CD4-positive, alpha-beta T cell treated with Interferon gamma for 1 hour (primary cell): ENCODE measurements around the gene AHSA1.
"Not testable (repeated sequence)": the region's sequence is repeated elsewhere in the genome, so short reads cannot be mapped to it uniquely, and the experiment has no call there.

ENCODE experiments used
- DNase-seq: peaks from one replicate; pipeline ENCODE4 v3.0.0-alpha.2; 2020

Gene AHSA1

DNA sequence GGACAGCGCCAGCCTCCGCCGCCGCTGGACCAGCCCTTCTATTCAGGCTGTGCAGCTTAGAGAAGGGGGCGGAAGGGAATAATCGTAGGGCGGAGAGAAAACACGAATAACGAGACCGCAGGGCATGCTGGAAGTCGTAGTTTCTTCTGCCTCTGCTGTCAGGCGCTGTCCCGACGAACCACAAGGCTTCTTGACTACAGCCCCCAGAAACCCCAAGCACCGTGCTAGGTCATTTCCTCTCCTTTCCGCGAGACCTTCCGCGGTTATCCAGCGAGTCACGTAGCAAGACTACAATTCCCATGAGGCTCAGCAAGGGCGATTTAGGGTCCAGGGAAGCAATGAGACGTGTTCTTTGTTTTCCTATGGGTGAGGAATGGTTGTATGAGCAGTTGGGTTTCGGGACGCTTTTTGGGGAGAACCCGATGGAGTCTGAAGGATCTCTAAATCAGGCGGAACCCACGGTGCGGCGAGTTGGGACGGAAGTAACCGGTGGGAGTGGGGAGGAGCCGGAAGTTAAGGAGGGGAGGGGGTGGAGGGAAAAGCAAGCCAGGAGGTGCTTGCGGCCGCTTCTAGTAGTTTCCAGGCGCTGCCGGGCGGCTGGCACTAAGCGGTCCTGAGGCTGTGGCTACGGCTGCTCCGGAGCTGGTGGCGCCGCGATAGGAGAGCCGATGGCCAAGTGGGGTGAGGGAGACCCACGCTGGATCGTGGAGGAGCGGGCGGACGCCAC lies at the start of gene AHSA1, which contains the start of gene VIPAS39:
TSS of gene AHSA1 (plus strand) at position 572 of the 727 bp plus-strand sequence. CDS start at position 669, 97 bp downstream.
TSS of gene VIPAS39 (minus strand) at position 80 of the 727 bp plus-strand sequence. CDS start 3,499 bp downstream, outside the sequence.
- DNase-seq = peak; percentile 96

DNA sequence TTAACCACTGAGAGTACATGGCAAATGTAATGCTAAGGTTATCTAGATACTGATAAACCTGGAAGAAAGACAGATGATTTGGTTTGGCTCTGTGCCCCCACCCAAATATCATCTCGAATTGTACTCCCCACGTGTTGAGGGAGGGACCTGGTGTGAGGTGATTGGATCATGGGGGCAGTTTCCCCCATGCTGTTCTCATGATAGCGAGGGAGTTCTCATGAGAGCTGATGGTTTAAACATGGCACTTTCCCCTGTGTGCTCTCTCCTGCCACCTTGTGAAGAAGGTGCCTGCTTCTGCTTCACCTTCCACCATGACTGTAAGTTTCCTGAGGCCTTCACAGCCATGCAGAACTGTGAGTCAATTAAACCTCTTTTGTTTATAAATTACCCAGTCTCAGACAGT lies 48.8 kb upstream of the AHSA1 start:
- DNase-seq = no peak

DNA sequence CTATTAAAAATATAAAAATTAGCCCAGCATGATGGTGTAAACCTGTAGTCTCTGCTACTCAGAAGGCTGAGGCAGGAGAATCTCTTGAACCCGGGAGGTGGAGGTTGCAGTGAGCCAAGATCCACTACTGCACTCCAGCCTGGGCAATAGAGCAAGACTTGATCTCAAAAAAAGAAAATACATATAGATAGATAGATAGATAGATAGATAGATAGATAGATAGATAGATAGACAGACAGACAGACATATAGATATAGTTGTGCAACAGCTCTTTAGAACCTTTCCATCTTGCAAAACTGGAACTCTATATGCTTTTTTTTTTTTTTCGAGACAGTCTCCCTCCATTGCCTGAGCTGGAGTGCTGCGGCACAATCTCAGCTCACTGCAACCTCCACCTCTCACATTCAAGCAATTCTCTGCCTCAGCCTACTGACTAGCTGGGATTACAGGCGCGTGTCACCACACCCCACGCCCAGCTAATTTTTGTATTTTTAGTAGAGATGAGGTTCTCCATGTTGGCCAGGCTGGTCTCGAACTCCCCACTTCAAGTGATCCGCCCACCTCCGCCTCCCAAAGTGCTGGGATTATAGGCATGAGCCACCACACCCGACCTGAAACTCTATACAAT lies 42.4 kb upstream of the AHSA1 start:
- DNase-seq = not testable (repeated sequence)

DNA sequence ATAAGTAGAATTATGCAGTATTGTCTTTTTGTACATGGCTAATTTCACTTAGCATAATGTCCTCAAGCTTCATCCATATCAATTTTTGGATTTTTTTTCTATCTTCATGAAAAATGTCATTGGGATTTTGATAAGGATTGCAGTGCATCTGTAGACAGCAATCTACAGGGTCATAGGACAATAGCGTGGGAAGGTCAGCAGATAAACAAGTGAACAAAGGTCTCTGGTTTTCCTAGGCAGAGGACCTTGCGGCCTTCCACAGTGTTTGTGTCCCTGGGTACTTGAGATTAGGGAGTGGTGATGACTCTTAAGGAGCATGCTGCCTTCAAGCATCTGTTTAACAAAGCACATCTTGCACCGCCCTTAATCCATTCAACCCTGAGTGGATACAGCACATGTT lies 41.8 kb upstream of the AHSA1 start:
- not testable (repeated sequence) for DNase-seq

DNA sequence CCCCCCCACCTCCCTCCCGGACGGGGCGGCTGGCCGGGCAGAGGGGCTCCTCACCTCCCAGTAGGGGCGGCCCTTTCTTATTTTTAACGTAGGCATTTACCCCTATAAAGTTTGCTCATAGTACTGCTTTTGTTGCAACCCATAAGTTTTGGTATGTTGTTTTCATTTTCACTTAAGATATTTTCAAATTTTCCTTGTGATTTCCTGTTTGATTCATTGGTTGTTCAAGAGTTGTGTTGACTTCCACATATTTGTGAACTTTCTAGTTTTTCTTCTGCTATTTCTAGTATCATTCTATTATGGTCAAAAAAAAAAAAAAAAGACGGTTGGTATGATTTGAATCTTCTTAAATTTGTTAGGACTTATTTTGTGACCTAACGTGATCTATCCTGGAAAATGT lies 41.1 kb upstream of the AHSA1 start:
- DNase-seq = no peak

DNA sequence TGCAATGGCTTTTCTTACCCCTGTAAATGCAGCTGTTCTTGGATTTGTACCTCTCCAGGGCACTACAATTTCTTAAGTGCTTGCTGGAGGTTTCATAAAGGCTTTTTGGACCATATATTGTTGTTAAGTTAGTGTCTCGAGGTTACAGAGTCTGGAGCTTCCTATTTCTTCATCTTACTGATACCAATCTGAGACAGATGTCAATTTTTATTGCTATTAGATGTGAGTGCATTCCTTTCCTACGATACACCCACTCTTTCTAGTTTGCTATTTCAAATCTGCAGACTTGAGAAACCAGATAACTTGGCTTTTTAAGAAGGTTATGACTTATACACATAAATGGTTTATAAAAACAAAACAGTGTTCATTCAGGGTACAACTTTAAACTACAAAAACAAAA lies 36.7 kb upstream of the AHSA1 start:
- no peak for DNase-seq

DNA sequence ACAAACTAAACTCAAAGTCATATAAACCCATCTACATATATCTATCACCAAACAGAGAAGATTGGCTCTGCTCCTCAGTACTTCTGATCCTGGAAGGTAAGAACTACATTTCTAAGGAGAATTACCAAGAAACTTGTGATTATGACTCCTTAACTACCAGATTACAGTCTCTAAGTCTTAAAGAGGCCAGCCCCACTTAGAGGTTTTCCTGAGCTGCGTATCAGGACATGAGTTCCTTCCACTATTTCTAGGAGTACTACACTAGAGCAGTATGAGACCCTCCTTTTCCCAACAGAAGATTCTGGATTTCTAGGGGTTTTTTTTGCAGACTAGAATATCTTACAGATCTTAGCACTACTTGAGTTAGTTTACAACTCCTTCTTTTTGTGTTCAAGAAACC lies 34.5 kb upstream of the AHSA1 start, which contains the start of gene NOXRED1:
TSS of gene NOXRED1 (minus strand) at position 101 of the 400 bp plus-strand sequence. CDS start 634 bp downstream, outside the sequence.
- DNase-seq = no peak

DNA sequence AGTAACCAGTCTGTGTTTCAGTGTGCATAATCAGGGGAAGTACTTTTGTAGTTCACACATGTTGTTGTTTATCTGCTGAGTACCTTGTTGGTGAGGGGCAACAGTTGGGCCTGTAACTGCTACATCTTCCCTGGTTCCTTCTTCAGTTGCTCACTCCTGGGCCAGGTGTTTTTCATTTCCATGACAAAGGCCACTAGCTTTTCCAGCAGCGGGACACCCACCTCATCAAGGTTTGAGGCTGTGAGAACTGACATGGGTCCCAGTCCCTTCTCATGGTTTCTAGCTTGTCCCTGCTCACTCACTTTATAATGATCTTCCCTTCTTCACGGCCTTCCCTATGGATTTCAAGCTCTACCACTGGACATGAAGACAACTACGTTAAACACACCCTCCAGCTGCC lies 33.0 kb upstream of the AHSA1 start:
- no peak for DNase-seq

DNA sequence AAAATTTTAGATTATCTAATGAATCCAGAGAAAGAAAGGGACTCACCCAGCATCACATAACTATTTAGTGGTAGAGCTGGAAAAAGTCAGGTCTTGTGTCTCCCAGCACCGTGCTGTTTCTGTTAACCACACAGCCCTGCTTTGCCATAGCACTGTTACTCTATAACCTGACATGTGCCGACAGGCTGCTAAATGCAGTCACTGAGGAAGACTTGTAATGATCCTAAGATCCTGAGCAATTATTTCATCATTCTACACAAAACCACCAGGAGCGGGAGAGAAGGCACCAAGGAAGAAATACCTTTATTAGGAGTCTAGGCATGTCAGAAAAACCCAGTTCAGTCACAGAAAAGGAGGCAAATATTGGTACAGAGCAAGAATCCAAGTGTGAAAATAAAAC lies 31.5 kb upstream of the AHSA1 start:
- no peak for DNase-seq

DNA sequence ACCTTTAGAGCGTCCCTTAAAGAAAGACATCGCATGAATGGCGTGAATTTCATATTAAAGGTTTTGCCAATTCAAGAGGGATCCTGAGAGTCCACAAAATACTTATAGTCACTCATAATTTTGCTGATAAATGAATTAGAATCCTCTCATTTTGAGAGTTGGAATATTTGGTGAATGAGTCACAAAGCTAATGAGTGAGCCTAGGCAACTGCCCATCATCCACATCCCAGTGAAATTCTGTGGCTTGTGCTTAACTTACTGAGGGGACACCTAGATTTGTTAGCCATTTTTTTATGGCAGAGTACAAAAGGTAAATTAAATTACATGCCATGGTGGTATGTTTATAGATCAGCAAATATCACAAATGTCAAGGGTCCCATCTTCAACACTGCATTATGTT lies 21.9 kb upstream of the AHSA1 start:
- no peak for DNase-seq

DNA sequence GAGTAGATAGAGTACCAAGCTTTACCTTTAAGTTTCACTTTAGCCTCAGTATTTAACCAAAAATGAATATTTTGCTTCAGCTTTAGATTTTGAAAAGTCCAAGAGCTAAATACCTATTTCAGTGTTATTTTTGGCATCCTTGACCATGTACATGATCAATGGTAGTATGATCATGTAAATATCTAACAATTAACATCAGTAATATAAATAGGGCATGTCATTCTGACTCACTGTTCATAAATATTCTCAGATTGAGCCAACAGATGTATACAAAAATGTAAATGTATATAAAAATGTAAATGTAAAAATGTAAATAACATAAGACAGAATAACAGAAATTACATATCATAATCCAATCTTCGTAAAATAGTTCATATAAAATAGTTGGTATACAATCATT lies 19.3 kb upstream of the AHSA1 start:
- DNase-seq = no peak

DNA sequence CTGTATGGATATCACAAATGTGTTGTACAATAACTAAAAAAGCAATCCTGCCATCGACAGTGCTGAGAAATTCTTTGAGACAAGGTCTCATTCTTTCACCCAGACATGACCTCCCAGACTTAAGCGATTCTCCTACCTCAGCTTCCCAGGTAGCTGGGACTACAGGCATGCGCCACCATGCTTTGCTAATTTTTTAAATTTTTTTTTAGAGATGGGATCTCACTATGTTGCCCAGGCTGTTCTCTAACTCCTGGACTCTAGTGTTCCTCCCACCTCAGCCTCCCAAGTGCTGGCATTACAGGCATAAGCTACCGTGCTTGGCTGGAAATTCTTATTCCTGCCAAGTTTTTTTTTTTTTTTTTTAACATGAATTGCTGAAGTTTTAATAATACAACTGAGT lies 18.0 kb upstream of the AHSA1 start:
- no peak for DNase-seq

DNA sequence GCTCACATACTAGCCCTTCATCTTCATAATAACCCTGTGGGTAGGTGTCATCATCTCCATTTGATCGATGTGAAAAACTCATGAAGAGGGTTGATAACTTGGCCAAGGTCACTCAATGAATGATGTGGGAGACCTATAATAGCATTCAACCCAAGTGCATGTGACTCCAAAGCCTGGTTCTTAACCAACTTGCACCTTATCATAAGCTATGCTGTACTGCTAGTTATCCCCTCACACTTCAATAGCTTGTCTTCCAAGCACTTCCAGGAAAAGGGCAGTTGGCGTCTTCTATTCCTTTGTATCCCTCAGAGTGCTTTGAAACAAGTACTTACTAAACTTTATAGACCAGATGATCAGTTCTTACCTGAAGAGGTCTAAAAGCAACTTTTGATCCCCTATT lies 15.7 kb upstream of the AHSA1 start:
- DNase-seq = no peak

DNA sequence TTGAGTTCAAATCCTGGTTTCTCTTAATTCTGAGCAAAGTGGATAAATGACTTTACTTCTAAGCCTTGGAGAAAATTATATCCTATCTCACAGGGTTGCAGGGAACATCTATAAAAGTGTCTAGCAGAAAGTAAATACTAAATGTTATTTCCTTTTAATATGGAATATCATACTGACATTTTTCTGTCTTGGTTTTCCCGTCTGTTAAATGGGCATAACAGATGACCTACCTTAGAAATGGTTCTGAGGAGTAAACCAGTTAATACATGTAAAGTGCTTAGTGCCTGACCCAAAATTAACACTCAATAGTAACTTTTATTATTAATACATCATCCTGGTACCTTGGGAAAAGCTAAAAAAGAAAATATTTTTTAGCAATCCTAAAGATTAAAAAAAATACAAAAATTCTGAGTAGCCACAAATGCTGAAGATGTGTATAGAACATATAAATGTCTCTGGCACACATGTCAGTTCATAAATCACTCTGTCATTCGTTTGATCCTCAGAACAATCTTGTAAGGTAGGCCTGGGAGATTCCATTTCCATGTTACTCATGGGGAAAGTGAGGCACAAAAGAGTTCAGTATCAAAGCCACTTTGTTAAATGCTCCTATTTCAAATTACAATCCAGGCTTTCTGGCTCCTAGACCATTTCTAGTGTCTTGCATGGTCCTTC lies 1.8 kb upstream of the AHSA1 start:
- no peak for DNase-seq

DNA sequence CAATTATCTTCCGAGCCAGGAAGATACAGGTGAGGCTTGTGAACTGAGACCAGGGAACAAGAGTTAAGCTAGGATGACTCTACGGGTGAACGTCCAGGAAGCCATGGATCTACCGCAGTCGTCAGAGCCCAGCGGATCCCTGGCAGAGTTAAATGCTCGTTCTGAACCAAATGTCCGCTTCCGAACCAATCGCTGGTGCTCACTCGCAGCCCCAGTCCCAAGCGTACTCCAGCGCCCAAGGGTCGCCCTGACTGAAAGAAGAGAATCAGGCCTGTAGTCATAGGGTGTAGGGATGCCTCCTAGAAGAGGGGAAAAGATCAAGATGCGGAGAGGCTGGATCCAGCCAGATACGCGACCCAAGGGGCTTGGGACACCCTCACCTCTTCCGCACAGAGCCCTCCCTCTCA lies 775 bp upstream of the AHSA1 start:
- no peak for DNase-seq

DNA sequence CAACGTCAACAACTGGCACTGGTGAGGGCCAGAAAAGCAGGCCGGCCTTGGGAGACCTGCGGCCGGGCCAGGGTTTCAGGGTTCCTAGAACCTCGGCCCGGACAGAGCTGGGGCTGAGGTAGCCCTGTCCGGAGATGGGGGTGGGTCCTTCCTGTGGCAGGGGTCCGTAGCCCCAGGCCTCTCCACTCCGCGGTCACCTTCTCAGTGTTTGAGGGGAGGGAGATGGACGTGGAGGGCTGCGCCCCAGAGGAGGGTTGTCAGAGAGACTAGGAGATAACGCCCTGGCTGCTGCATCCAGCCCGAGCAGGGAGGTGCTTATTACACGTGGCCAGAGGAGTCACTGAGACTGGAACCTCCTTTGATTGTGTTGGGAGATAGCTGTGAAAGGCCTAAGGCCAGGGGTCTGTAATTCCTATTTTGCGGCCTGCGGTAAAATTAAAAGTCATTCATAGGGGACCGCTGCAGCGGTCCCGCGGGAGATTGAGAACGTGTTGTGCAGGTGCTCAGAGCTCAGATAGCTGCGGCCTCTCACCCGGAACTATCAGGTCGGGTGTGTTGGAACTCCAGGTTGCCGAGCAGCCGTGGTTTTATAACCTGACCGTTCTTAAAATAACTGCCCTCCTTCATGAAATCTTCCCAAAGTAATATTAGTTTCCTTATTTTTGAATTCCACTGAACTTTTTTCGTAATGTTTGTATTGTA lies 507 bp downstream of the AHSA1 start:
- peak; percentile 19 for DNase-seq

DNA sequence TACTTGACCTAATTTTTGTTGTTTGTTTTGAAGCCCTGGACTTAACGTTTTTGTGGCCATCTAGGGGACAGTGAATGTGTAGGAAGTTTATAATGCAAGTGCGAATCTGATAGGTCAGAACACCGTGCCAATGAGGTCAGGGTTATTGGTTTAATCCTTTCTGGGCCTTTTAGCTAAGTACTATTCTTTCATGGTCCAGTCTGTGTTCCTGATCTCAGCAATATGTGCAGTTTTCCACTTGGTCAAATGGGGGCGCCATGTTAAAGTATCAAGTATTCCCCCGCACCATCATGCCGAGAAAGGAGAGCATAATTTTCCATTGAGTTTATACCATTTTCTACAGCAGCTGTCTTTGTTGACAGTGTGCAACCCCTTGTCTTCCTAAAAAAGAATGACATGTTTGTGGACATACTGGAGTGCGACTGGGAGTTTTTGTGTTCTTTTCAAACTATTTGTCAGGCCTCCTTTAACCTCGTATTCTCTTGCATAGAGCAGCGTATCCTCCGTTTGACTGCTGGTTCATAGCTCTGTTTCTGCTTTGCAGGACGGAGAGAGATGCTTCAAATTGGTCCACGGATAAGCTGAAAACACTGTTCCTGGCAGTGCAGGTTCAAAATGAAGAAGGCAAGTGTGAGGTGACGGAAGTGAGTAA lies 1.3 kb downstream of the AHSA1 start:
- DNase-seq = peak; percentile 39

DNA sequence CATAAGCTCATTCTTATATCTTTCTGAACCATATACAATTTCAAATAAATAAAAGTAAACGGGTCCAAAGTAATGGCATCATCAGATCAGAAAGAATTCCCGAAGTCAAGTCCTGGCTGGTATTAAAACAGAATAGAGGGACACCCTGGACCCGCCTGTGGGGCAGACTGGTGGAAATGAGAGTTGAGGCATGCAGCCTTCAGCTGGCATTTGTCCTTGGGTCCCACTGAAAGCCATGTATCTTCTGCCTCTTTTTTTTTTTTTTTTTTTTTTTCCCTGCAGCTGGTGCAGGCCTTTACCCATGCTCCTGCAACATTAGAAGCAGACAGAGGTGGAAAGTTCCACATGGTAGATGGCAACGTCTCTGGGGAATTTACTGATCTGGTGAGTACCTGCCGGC lies 9.9 kb downstream of the AHSA1 start:
- no peak for DNase-seq

DNA sequence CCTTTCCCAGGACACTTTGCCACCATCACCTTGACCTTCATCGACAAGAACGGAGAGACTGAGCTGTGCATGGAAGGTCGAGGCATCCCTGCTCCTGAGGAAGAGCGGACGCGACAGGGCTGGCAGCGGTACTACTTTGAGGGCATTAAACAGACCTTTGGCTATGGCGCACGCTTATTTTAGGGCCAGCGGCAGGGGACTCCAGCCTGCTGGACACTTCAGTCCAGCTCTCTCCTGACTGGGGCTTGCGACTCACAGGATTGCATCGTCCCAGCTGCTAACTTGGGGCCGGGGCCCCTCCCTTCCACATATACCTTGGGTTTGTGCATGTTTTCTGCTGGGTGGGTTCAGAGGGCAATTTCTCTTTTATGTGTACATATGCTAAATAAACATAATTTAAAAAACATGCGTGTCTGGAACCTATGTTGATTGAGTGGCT lies 11.2 kb downstream of the AHSA1 start:
- no peak for DNase-seq

DNA sequence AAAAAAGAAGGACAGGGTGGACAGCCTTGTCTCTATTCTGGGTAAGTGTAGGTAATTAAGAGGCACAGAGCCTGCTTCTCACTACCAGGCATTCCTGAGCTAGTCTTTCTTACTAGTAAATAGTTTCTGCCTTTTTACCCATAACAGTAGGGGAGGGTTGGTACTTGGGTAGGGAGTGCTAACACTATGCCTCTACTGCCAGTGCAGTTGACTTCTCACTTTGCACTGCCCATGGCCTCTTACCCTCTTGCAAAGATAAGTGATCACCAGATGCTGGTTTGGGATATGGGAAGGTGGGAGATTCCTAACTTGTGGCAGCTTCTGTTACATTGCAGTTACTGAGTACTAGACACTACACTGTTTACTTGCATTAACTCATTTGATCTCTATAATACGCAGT lies 11.6 kb downstream of the AHSA1 start:
- no peak for DNase-seq

DNA sequence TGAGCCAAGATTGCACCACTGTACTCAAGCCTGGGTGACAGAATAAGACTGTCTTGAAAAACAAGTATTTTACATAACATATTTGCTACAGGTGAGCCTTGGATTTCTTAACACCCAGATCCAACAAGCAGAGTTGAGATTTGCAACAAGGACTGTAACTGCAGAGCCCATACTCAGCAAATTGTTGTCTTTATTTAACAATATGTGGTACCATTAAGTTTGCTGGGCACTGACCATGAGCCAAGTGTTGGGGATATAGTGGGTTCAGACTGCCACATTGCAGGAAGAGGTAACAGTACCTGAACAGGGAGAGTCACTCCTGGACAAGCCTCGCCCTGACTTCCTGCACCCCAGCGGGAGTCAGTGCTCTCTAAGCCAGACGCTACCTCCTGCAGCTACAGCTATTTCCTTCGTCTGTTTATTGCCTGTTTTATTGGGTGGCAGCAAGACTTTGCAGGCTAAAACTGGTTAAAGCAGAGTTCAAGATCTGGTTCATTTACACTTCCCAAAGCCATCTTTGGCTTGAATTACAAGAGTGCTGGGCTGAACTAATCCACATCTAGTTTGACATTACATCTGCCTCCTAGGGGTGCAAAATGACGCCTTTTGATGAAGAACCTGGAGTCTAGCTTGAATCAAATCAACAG lies 12.5 kb downstream of the AHSA1 start:
- DNase-seq = no peak

DNA sequence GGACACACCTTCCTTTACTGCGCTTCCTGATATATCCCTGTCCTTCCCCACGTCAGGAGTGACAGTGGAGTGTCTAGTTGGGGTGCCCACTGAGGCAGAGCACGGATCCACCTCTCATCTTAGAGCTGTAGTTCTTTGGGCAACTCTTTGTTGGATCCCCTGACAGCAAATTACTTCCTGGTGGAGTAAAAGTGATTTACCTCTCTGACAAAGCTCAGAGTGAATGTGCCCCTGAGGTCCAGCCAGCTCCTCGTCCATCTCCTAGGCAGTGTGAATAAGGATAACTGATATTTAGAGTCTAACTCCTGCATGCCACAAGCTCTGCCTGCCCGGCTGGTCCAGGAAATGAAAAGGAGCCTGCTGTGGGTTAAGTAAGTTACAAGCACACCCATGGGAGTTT lies 16.0 kb downstream of the AHSA1 start:
- no peak for DNase-seq
